NCI-H510A treated with DMSO at 0.1 percent for 48 hours (cell line): ENCODE results near the gene HASPIN.

Experiments used
- DNase-seq: peaks from one replicate; lab custom pipeline; 2025; lab: John Stamatoyannopoulos, UW

Gene HASPIN

DNA sequence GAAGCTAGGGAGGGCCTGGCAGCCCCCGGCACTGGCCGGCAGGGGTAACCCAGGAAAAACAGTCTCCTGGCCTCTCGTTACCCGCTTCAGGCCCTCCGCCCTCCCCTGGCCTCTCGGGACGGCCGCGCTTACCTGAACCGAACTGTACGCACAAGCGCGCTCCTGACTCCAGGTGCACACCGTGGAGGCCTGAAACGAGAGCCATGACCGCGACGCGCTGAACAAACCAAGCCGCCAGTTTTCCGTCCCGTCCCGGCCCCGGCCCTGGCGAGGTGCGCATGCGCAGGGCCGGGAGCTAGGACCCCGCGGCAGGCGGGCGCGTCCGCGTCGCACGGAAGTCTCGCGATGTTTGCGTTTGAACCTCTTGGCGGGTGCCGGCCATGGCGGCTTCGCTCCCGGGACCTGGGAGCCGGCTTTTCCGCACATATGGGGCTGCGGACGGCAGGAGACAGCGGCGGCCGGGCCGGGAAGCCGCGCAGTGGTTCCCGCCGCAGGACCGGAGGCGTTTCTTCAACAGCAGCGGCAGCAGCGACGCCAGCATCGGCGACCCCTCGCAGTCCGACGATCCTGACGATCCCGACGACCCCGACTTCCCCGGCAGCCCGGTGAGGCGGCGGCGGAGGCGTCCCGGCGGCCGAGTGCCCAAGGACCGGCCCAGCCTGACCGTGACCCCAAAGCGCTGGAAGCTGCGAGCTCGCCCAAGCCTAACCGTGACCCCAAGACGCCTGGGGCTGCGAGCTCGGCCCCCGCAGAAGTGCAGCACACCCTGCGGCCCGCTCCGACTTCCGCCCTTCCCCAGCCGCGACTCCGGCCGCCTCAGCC lies at the start of gene HASPIN:
TSS of gene HASPIN (plus strand) at position 348 of the 822 bp plus-strand sequence. CDS start at position 381, 33 bp downstream.
- peak; percentile 67 for DNase-seq

- DNase-seq: no peak
Observed at GRCh38 chr17:3675886-3676285, 47.8 kb upstream of the HASPIN start.

GRCh38 chr17:3678095-3678820 lies 45.4 kb upstream of the HASPIN start:
- DNase-seq: no peak

DNA sequence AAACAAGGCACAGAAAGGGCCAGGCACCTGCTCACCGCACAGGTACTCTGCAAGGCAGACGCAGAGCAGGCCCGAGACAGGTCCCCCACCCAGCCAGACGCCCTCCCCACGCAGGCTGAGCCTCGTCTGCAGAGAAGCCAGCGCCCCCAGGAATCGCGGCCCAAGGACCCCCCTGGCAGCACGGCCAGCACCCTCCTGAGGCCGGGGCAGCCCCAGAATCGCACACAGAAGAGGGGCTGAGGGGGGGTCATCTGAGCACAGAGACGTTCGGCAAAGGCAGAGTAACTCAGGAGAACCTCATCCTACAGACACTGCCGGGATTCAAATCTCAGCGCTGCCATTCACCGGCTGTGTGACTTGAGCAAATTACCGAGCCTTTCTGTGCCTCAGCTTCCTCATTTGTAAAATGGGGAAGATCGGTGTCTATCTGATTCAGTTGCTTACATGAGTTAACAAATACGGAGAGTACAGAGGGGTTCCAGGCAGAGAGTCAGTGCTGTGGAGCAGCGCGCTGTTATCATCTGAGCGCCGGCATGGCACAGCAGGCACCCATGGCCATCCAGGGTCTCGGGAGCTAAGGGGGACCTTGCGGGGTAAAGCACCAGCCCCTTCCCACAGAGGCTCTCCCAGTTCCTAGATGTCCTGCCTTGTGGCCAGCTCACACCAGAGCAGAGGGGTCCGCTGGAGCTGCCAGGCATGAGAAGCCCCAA lies 44.7 kb upstream of the HASPIN start:
- no peak for DNase-seq

DNA sequence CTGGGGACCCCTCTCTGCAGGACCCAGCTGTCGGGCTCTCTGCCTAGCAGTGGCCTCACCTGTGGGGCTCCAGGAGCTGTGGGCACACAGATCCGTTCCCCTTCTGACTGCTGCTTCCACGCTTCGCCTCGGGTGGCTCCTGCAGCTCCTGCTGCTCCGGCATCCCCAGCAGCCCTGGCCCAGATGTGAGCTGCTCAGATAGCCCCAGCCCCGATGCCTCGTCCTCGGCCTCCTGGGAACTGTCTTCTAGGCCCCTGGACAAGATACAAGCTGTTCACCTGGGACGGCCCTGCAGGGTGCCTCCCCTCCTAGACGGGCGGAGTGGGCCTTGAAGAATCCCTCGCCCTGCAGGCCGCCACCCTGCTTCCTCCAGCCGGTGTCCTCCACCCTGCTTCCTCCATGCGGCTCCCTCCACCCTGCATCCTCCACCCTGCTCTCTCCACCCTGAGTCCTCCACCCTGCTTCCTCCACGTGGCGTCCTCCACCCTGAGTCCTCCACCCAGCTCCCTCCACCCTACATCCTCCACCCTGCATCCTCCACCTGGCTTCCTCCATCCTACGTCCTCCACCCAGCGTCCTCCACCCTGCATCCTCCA lies 44.1 kb upstream of the HASPIN start:
- DNase-seq: no peak

GRCh38 chr17:3681057-3681456 lies 42.6 kb upstream of the HASPIN start:
- no peak for DNase-seq

DNA sequence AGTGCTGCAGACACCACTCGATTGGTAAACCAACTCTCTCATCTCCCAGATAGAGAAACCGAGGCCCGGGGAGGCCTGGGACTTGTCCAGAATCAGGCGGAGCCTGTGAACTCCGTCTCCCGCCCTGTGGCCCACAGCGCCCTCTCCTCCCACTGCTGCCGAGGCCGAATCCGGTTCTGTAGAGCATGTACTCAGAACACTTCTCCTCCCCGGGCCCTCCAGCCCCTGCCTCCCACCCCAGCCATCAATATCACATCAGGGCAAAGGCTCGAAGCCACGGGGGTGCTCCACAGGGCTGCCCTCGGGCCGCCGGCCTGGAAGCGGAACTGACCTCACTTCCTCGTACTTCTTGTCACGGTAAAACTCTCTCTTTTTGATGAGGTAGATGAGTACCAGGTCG lies 42.1 kb upstream of the HASPIN start:
- DNase-seq: no peak

DNA sequence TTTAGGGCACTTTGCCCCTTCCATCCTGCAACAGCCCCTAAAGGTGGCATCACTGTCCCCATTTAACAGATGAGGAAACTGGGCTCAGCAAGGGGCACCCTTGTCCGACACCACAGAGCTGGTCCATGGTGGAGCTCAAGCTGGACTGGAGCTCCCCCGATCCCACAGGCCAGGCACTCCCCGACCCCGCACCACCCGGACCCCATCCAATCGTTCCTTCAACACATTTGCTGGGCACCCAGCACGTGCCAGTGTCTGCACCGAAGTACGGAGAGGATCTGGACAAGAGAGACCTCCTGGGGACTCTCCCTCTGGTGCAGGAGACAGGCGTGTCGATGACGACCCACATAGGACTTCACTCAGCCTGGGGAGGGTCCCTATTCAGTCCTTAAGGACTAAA lies 41.7 kb upstream of the HASPIN start:
- no peak for DNase-seq

DNA sequence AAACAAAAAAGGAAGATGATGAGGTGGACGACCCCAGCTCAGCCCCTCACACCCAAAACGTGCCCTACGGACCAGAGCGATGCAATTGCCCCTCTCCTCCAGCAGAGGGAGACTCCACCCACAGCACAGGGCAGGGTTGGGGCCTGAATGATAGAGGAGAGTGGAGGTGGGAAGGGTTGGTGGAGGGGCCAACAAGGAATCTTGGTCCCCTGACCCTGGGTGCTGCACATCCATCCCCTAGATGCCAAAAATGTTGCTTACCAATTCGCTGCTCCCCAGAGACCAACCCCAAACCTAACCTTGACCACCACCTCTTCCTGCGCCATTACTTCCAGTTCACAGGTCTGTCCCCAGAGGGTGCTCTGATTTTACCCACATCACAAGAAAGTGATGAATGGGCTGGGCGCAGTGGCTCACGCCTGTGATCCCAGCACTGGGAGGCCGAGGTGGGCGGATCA lies 40.6 kb upstream of the HASPIN start:
- DNase-seq: no peak

DNA sequence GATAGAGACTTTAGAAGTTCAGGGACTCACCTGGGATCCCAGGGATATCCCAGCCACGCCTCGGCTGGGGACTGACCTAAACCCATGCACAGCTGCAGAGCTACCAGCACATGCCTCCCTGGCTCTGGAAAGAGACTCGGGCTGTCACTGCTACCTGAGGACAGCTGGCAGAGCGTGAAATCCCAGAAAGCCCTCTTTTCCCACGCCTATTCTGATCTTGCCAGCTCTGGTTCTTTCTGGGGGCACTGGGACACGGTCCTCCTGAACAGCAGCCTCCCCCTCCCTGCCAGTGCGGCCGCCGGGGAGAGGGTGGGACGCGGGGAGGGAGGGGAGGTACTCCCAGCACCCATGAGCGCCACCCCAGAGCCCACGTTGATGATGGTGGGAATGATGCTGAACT lies 38.5 kb upstream of the HASPIN start:
- DNase-seq: no peak

DNA sequence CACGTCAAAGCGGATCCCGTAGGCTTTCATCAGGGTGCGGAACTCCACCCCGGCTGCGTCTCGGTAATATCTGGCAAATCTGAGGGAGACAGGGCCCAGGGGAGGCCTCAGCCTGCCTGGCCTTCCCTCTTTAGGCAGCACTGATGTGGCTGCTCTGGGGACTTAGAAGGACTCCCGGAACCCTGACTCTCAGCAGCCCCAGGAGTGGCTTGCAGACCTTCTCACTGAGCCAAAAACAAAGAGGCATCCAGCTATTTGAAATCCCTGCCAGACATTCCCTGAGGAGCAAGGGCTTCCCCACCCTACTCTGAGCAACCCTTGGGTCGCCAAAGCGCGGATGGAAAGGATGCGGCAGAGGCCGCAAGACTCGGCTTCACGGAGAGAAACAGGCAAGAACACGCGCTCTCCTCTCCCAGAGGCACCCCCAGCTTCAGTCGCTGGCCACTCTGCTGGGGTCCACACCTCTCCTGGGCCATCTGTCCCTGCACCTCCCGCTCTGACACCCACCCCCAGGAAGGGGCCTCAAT lies 35.6 kb upstream of the HASPIN start:
- no peak for DNase-seq

DNA sequence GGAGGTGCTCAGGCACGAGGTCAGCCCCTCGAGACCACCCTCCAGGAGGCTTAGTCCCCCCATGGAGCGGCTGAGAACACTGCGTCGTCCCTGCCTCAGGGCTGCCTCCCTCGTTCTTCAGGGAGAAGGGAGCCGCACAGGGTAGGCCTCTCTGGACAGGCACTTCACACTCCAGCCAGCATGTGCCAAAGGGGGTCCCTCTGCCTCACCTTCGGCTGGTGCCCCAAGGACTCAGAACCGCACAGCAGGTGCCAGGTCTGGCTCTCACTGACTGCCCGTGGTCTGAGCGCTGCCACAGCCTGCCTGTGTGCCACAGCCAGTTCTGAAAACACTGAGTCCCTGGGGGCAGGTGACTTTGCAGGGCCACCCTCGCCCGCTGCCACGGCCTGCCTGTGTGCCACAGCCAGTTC lies 34.8 kb upstream of the HASPIN start:
- no peak for DNase-seq

- DNase-seq: no peak
Observed at GRCh38 chr17:3689262-3690093, 34.2 kb upstream of the HASPIN start.

DNA sequence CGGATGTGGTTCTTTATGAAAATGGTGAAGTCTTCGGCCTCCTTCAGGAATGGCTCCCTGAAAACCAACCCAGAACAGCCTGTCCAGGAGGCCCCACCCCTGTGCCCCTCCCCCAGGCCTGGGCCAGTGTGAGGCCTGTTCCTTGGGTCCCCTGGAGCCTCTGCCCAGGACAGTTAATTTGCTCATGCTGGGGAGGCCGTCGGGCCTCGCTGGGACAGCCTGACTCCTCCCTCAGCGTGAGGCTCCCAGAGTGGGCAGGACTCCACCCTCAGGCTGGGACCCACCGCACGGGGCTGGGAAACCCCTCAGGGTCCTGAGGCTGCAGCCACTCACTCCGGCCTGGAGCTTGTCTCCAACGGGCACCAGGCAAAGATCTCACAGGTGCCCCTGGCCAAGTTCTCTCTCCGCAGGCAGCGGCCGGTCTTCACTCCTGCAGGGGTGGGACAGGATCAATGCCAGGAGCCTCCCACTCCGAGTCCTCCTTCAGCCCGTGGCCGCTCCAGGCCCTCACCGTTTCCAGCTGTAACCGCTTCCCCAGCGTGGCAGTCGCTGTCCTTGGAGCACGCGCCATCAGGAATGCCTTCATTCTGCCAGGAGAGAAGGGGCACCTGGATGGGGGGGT lies 33.5 kb upstream of the HASPIN start:
- DNase-seq: no peak

- DNase-seq: no peak
Observed at GRCh38 chr17:3691617-3692067, 32.1 kb upstream of the HASPIN start.

DNA sequence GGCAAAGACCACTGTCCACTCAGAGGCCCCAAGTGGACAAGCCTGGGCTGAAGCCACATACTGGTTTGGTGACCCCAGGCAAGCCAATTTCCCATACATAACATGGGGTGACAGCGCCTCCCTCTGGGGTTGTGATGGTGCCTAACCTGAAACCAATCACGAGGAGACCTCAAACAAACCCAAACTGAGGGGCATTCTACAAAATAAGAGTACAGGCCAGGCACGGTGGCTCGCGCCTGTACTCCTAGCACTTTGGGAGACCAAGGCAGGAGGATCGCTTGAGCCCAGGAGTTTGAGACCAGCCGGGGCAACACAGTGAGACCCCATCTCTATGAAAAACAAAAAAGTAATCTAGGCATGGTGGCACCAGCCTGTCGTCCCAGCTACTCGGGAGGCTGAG lies 31.4 kb upstream of the HASPIN start:
- no peak for DNase-seq

DNA sequence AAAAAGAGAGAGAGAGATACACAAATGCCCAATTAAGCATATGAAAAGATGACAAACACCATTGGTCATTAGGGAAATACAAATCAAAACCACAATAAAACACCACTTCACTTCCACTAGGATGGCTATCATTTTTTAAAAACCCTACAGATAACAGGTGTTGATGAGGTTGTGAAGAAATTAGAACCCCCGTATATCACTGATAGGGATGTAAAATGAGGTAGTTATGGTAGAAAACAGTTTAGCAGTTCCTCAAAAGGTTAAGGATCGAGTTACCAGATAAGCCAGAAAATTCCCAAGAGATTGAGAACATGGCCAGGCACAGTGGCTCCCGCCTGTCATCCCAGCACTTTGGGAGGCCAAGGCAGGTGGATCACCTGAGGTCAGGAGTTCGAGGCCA lies 30.6 kb upstream of the HASPIN start:
- DNase-seq: no peak

- DNase-seq: no peak
Observed at GRCh38 chr17:3693829-3694231, 29.9 kb upstream of the HASPIN start.

DNA sequence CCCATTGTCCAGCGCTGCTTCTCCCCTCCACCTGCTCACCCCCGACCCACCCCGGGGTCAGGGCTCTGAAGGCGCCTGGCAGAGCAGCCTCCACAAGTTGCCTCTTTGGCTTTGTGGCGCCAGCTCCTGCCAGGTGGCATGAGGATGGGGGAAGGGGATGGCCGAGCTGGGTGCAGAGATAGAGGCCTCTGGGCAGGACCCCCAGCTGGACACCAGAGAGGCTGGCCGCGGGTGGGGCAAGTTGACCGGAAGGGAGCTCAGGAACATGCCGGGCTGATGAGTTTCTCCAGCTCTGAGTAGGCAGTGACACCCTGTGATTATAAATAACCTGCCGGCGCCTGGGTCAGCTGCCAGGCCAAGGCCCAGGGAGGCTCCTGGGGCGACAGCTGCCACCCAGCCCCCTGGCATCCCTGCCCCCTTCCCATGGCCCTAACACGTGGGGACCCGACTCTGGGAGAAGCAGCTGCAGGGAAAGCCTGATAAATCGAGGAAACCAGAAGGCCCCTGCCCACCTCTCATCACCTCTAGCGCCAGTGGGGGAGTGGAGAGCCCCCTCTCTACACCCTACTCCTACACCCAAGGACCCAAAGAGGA lies 28.5 kb upstream of the HASPIN start:
- DNase-seq: no peak

GRCh38 chr17:3695723-3696411 lies 27.8 kb upstream of the HASPIN start, which contains the start of gene P2RX5:
Gene P2RX5 (minus strand): TSS chr17:3696155. CDS start chr17:3696005, 150 bp downstream.
- no peak for DNase-seq
